Measurements from ENCODE around the gene SNTA1. TPM values are rescaled to one million over a fixed set of nuclear protein-coding genes. Genes with fewer than 3 reads are reported as not detected.

Gene SNTA1
- total RNA-seq (2021) (7.6 and 10.1 TPM in 2 replicates), Bru-seq, nascent RNA (percentile 31 among the genes with signal in this experiment), BruChase-seq, experiment 1, labeled RNA remaining after a 2-hour chase (percentile 28 among the genes with signal in this experiment), BruChase-seq, experiment 2, labeled RNA remaining after a 6-hour chase (percentile 35 among the genes with signal in this experiment)
- long read RNA-seq, transcript SNTA1-201 (8 exons, 2,342 nt), result major isoform, 15 of 20 reads
- long read RNA-seq, partial matches to known transcripts, result 2 of 20 reads
- long read RNA-seq, other reads (novel, unspliced or antisense), result 3 of 20 reads

GRCh38 chr20:33443512-33444239 lies at the start of gene SNTA1:
SNTA1 (minus strand) TSS chr20:33443763; CDS start chr20:33443620, 143 bp downstream.
- Histone ChIP-seq H3K9me3 (ENCODE audit: insufficient read depth, low read depth) (no peaks in the 10 kb centered on the region), H3K79me2 (ENCODE audit: low read depth) (no peaks in the 10 kb centered on the region), H2AFZ (peak within 1 kb of the TSS; percentile 88), H3K36me3 (ENCODE audit: low read depth) (no peaks in the 10 kb centered on the region), H3F3A (ENCODE audit: insufficient read depth, low read depth) (peaks cover 17% of the 10 kb centered on the region), H3K27me3 (ENCODE audit: insufficient read depth, low read depth) (no peaks in the 10 kb centered on the region), H3K9me2 (ENCODE audit: insufficient read depth) (no peaks in the 10 kb centered on the region), H4K20me1 (ENCODE audit: insufficient read depth) (no peaks in the 10 kb centered on the region), H3K4me3 (peak within 1 kb of the TSS; percentile 71), H3K27ac (no peak within 1 kb of the TSS), H3K4me2 (peak within 1 kb of the TSS; percentile 90), H3K4me1 (replicated peaks; ENCODE audit: insufficient read depth) (peaks cover 4% of the 10 kb centered on the region; the same call in 1 of the 2 replicates)
- DNase-seq, result peak; percentile 71 to 94
- ChIA-PET POLR2A (ENCODE audit: unreplicated experiment) (interaction anchor here (0.5 to 0.8 kb wide), 6 partner anchors 11 to 669 kb away, joined by 3 to 15 read pairs (median 6); no protein-coding TSS in a partner anchor), CTCF (interaction anchor here (0.6 to 0.7 kb wide), 2 partner anchors 212 to 546 kb away, joined by 9 to 13 read pairs; no protein-coding TSS in a partner anchor)
- BruUV-seq (replicated peaks), result no TSS peak
- intact Hi-C loops (cut with micrococcal nuclease; ENCODE audit: unreplicated experiment), result loop anchor here (1.0 kb wide), 1 partner anchor 42 kb away; the partner anchor contains the start of gene CDK5RAP1
- TF ChIP-seq EZH2 (IDR thresholded peaks at IDR 0.05; ENCODE audit: low read depth) (no peak), CTCF (conservative IDR thresholded peaks at IDR 0.05) (no peak)

- Histone ChIP-seq H3K9me3 (ENCODE audit: insufficient read depth, low read depth) (no peaks in the 10 kb centered on the region), H3K27ac (no peak overlapping the region), H3K4me3 (peak overlapping the region; percentile 67), H3K36me3 (ENCODE audit: low read depth) (no peaks in the 10 kb centered on the region), H3F3A (ENCODE audit: insufficient read depth, low read depth) (peaks cover 20% of the 10 kb centered on the region), H3K4me1 (replicated peaks; ENCODE audit: insufficient read depth) (peaks cover 18% of the 10 kb centered on the region), H4K20me1 (ENCODE audit: insufficient read depth) (0 out of 2 replicates have a peak, but pooled peaks cover 5% of the 10 kb centered on the region), H2AFZ (peak overlapping the region; percentile 86), H3K9me2 (ENCODE audit: insufficient read depth) (no peaks in the 10 kb centered on the region), H3K4me2 (peak overlapping the region; percentile 94), H3K79me2 (ENCODE audit: low read depth) (peaks cover 36% of the 10 kb centered on the region), H3K27me3 (ENCODE audit: insufficient read depth, low read depth) (no peaks in the 10 kb centered on the region)
- TF ChIP-seq EZH2 (IDR thresholded peaks at IDR 0.05; ENCODE audit: low read depth), result no peak
- no peak for TF ChIP-seq CTCF (conservative IDR thresholded peaks at IDR 0.05)
- ChIA-PET POLR2A (ENCODE audit: unreplicated experiment) (interaction anchor here (0.5 to 1.2 kb wide), 3 partner anchors 27 to 64 kb away, joined by 6 to 8 read pairs (median 7); no protein-coding TSS in a partner anchor), CTCF (interaction anchor here (0.7 kb wide), 1 partner anchor 35 kb away, joined by 3 read pairs; no protein-coding TSS in a partner anchor)
- no peak for DNase-seq
- BruUV-seq (replicated peaks), result TSS peak; percentile 38
- intact Hi-C loops (cut with micrococcal nuclease; ENCODE audit: unreplicated experiment), result no loop called here
Measured at GRCh38 chr20:33490934-33491656, 47.5 kb upstream of the SNTA1 start.

Measured in PC-9 (cell line).